KMS-11 (cell line): Measurements from ENCODE around the gene CZIB.

ENCODE experiments used
- H2AFZ ChIP-seq: fragments of 200-600 bp; sonication (generic); 2 replicates; pipeline ENCODE4 v1.6.1; 2016; ENCODE audit warnings: antibody characterized with exemption, mixed run types, low read depth
- H3K27ac ChIP-seq: fragments of 200-600 bp; sonication (generic); 2 replicates; pipeline ENCODE4 v1.6.1; 2016; ENCODE audit warnings: mild to moderate bottlenecking, mixed run types
- H3K27me3 ChIP-seq: fragments of 200-600 bp; sonication (generic); 2 replicates; pipeline ENCODE4 v1.6.1; 2017; ENCODE audit warnings: mild to moderate bottlenecking, low read depth, mixed run types, moderate library complexity; ENCODE audit not compliant: insufficient read depth
- H3K36me3 ChIP-seq: fragments of 200-600 bp; sonication (generic); 2 replicates; pipeline ENCODE4 v1.6.1; 2017; ENCODE audit warnings: mild to moderate bottlenecking, mixed run types; ENCODE audit not compliant: insufficient read depth
- H3K4me1 ChIP-seq: fragments of 200-600 bp; sonication (generic); 2 replicates; pipeline ENCODE4 v1.6.1; 2016; ENCODE audit warnings: mild to moderate bottlenecking, low read depth, mixed run types; ENCODE audit not compliant: poor library complexity, severe bottlenecking
- H3K4me2 ChIP-seq: fragments of 200-600 bp; sonication (generic); 2 replicates; pipeline ENCODE4 v1.7.0; 2016; ENCODE audit warnings: mild to moderate bottlenecking, mixed run types
- H3K4me3 ChIP-seq: fragments of 200-600 bp; sonication (generic); IDR thresholded peaks from 2 replicates; pipeline ENCODE4 v1.6.1; 2017; ENCODE audit warnings: low read depth, low read length, mixed read lengths; ENCODE audit not compliant: insufficient read depth
- H3K79me2 ChIP-seq: fragments of 200-600 bp; sonication (generic); 2 replicates; pipeline ENCODE4 v1.6.1; 2016; ENCODE audit warnings: low read depth, mixed run types; ENCODE audit not compliant: insufficient read depth
- H3K9ac ChIP-seq: fragments of 200-600 bp; sonication (generic); 2 replicates; pipeline ENCODE4 v1.6.1; 2016; ENCODE audit warnings: mild to moderate bottlenecking, mixed run types
- H4K20me1 ChIP-seq: fragments of 200-600 bp; sonication (generic); 2 replicates; pipeline ENCODE4 v1.6.1; 2016; ENCODE audit warnings: mild to moderate bottlenecking, mixed run types; ENCODE audit not compliant: insufficient read depth
- CTCF ChIP-seq: fragments of 200-600 bp; sonication (generic); conservative IDR thresholded peaks from 2 replicates; pipeline ENCODE4 v1.6.1; 2017; ENCODE audit warnings: low read depth, mild to moderate bottlenecking, antibody characterized with exemption, low read length, moderate library complexity, mixed read lengths

Gene CZIB

GRCh38 chr1:53218201-53218600, 2.2 kb downstream of the CZIB start:
- Histone ChIP-seq H3K4me3 (no peak overlapping the region), H3K27ac (no peak overlapping the region), H3K9ac (no peak overlapping the region), H3K4me1 (peaks cover 14% of the 10 kb centered on the region), H2AFZ (no peak overlapping the region), H3K4me2 (no peak overlapping the region), H4K20me1 (no peaks in the 10 kb centered on the region), H3K36me3 (no peaks in the 10 kb centered on the region), H3K79me2 (peaks cover 5% of the 10 kb centered on the region; the same call in 1 of the 2 replicates), H3K27me3 (no peaks in the 10 kb centered on the region)
- TF ChIP-seq CTCF, result no peak

GRCh38 chr1:53214376-53214940, 6.0 kb downstream of the CZIB start:
- Histone ChIP-seq H3K4me1 (peaks cover 6% of the 10 kb centered on the region), H3K36me3 (no peaks in the 10 kb centered on the region; the same call in 1 of the 2 replicates), H4K20me1 (no peaks in the 10 kb centered on the region), H3K79me2 (peaks cover 3% of the 10 kb centered on the region; the same call in 1 of the 2 replicates), H3K9ac (no peak overlapping the region), H3K4me2 (no peak overlapping the region), H3K27ac (no peak overlapping the region), H3K4me3 (no peak overlapping the region), H3K27me3 (no peaks in the 10 kb centered on the region), H2AFZ (no peak overlapping the region)
- TF ChIP-seq CTCF, result no peak

GRCh38 chr1:53210954-53211353, 9.5 kb downstream of the CZIB start:
- TF ChIP-seq CTCF, result no peak
- Histone ChIP-seq H3K27me3 (no peaks in the 10 kb centered on the region), H3K4me2 (no peak overlapping the region), H3K4me1 (no peaks in the 10 kb centered on the region), H3K27ac (no peak overlapping the region), H3K9ac (no peak overlapping the region), H2AFZ (no peak overlapping the region), H3K36me3 (no peaks in the 10 kb centered on the region; the same call in 1 of the 2 replicates), H3K79me2 (no peaks in the 10 kb centered on the region), H3K4me3 (no peak overlapping the region), H4K20me1 (no peaks in the 10 kb centered on the region)

- Histone ChIP-seq H3K9ac (no peak overlapping the region), H2AFZ (no peak overlapping the region), H3K4me3 (no peak overlapping the region), H3K27me3 (no peaks in the 10 kb centered on the region), H3K79me2 (no peaks in the 10 kb centered on the region), H3K4me2 (no peak overlapping the region), H3K36me3 (no peaks in the 10 kb centered on the region; the same call in 1 of the 2 replicates), H3K4me1 (no peaks in the 10 kb centered on the region), H3K27ac (no peak overlapping the region), H4K20me1 (no peaks in the 10 kb centered on the region)
- no peak for TF ChIP-seq CTCF
Measured at GRCh38 chr1:53210352-53210751, 10.1 kb downstream of the CZIB start.
